ENCODE results near the gene TNFRSF1B. TPM values are rescaled to one million over a fixed set of nuclear protein-coding genes. Genes with fewer than 3 reads are reported as not detected.

Gene TNFRSF1B
- total RNA-seq, 6 donors from 2014 or later, result 28.3 to 113 (median 58.5) TPM

GRCh38 chr1:12169442-12170135 is 2.8 kb downstream of the TNFRSF1B start:
- H3K27ac ChIP-seq, result peak overlapping the region; percentile 91 to 98 (median 91)
- peak overlapping the region in 2 of 4 donors; percentile 85 to 94 for H3K4me3 ChIP-seq

GRCh38 chr1:12170263-12170671 is 3.5 kb downstream of the TNFRSF1B start:
- DNase-seq (no peak), ATAC-seq (ENCODE audit: low FRiP score in 2 of 2) (no peak)
- WGBS, 2 donors, result 76 to 82% methylated on average over 9 of the region's 9 CpGs
- peak overlapping the region in 3 of 4 donors; percentile 72 to 98 (median 91) for H3K27ac ChIP-seq
- H3K9me3 ChIP-seq, result no peaks in the 10 kb centered on the region
- peaks cover 56 to 80% (median 74%) of the 10 kb centered on the region in 4 donors for H3K4me1 ChIP-seq
- TF ChIP-seq EP300 (IDR thresholded peaks at IDR 0.05) (no peak), POLR2AphosphoS5 (IDR thresholded peaks at IDR 0.05) (no peak), POLR2A (IDR thresholded peaks at IDR 0.05) (no peak), CTCF (IDR thresholded peaks at IDR 0.05) (no peak)
- H3K4me3 ChIP-seq, result no peak overlapping the region
- H3K36me3 ChIP-seq, result no peaks in the 10 kb centered on the region
- H3K27me3 ChIP-seq, result no peaks in the 10 kb centered on the region

More at GRCh38 chr1:12169442-12170135, 2.8 kb downstream of the TNFRSF1B start:
- 77 to 86% methylated on average over 7 to 8 of the region's 8 CpGs for WGBS, 2 donors
- TF ChIP-seq POLR2A (IDR thresholded peaks at IDR 0.05) (no peak), POLR2AphosphoS5 (IDR thresholded peaks at IDR 0.05) (no peak), CTCF (IDR thresholded peaks at IDR 0.05) (no peak), EP300 (IDR thresholded peaks at IDR 0.05) (no peak)
- DNase-seq (no peak), ATAC-seq (ENCODE audit: low FRiP score in 2 of 2) (no peak)
- Histone ChIP-seq H3K27me3 (no peaks in the 10 kb centered on the region), H3K36me3 (no peaks in the 10 kb centered on the region), H3K4me1 (peaks cover 50 to 80% (median 68%) of the 10 kb centered on the region in 4 donors), H3K9me3 (no peaks in the 10 kb centered on the region)

GRCh38 chr1:12171206-12172041 is 4.6 kb downstream of the TNFRSF1B start:
- Histone ChIP-seq H3K4me3 (no peak overlapping the region), H3K9me3 (no peaks in the 10 kb centered on the region), H3K27me3 (no peaks in the 10 kb centered on the region), H3K36me3 (no peaks in the 10 kb centered on the region), H3K4me1 (peaks cover 67 to 90% (median 84%) of the 10 kb centered on the region in 4 donors), H3K27ac (peak overlapping the region; percentile 74 to 97 (median 95))
- WGBS, 2 donors, result 85 to 91% methylated on average over 12 of the region's 12 CpGs
- no peak for DNase-seq
- TF ChIP-seq POLR2A (IDR thresholded peaks at IDR 0.05) (no peak), CTCF (IDR thresholded peaks at IDR 0.05) (no peak), POLR2AphosphoS5 (IDR thresholded peaks at IDR 0.05) (no peak), EP300 (IDR thresholded peaks at IDR 0.05) (no peak)
- no peak for ATAC-seq (ENCODE audit: low FRiP score in 2 of 2)

- no peak for TF ChIP-seq POLR2A (IDR thresholded peaks at IDR 0.05)
- no peak for TF ChIP-seq EP300 (IDR thresholded peaks at IDR 0.05)
- no peak for TF ChIP-seq CTCF (IDR thresholded peaks at IDR 0.05)
- no peak for TF ChIP-seq POLR2AphosphoS5 (IDR thresholded peaks at IDR 0.05)
- Histone ChIP-seq H3K9me3 (no peaks in the 10 kb centered on the region), H3K4me1 (peaks cover 72 to 91% (median 88%) of the 10 kb centered on the region in 4 donors), H3K36me3 (no peaks in the 10 kb centered on the region), H3K27me3 (no peaks in the 10 kb centered on the region), H3K27ac (peak overlapping the region; percentile 74 to 97 (median 95)), H3K4me3 (no peak overlapping the region)
- 69 to 73% methylated on average over 12 to 14 of the region's 14 CpGs for WGBS, 2 donors
- peak in 1 of 2 donors; percentile 75 for DNase-seq
- ATAC-seq (ENCODE audit: low FRiP score in 2 of 2), result no peak
Observed at GRCh38 chr1:12172042-12172851, 5.5 kb downstream of the TNFRSF1B start.
